Stimulated activated CD4-positive, alpha-beta T cell treated with anti-CD3 and anti-CD28 coated beads, Interleukin-2, amount 100 ng/mL, for 24 hours (primary cell): ENCODE data around the gene RAB9A.

Experiments
- DNase-seq, 2 donors: peaks; one replicate each; pipeline ENCODE4 v3.0.0-alpha.2; 2020

The RAB9A gene

DNA sequence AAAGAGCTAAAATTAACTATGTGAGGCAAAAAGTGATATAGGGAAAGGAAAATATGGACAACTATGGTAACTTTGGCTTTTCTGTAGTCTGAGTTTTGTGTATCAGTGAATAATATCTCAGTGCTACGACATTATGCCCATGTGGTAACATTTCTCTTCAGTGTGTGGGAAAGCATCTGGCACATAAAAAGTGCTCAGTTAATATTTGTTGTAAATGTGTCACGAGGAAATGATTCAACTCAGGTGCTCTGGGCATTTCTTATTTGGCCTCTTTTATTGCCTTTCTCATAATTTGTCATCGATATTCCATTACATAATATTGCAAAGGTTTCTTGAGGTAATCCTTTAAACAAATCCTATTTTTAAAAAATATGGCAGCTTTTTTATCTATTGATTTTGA lies 63.2 kb downstream of the RAB9A start:
- DNase-seq = no peak

DNA sequence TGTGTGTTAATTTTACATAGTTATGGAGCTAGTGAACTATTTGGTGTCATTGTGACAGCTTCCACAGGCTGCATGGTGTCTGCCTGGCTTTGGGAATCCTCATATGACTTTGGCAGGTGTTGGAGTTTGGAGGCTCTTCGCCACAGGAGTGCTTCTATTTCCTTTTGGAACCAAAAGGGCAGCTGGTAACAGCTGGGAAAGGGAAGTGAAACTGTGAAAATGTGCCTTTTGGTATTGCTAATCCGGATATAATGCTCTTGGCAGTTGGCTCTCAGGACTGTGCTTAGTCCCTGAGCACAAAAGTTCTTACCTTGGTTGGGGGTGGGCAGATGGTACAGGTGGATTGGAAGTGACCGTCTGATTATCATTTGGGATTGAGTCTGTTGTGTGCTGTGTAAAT lies 63.7 kb downstream of the RAB9A start:
- no peak for DNase-seq

DNA sequence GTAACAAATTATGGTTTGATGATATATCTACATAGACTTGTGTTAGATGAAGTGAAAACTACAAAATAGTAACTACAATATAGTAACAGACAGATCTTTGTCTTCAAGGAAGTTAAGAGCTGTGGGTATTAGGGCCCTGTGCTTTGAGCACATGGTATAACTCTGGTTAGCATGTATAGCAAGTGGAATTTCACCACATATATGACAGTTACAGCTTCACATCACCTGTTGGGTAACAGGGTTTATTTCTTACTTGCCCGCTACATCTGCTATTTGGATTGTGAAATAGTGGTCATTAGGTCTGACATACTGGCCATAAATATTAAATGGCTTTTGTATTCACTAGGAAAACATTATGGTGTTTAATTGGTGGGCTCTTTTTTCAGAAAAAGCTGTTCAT lies 65.8 kb downstream of the RAB9A start:
- DNase-seq = no peak

DNA sequence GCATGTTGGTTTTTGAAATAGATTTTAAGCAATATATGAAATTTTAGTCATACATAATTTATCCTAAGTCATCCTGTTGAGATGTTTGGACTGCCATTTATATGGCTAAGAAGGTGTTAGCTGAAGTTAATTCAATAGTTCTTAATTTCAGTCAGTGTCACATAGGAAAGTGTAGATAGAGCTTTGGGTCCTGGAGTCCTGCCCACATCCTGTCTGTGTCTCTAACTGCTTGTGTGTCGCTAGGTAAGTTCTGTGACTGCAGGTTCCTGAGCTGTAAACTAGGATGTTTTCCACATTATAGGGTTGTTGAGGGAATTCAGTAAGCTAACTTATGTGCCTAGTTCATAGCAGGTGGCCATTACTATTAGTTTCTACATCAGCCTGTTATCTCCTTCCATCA lies 66.3 kb downstream of the RAB9A start:
- DNase-seq = no peak

DNA sequence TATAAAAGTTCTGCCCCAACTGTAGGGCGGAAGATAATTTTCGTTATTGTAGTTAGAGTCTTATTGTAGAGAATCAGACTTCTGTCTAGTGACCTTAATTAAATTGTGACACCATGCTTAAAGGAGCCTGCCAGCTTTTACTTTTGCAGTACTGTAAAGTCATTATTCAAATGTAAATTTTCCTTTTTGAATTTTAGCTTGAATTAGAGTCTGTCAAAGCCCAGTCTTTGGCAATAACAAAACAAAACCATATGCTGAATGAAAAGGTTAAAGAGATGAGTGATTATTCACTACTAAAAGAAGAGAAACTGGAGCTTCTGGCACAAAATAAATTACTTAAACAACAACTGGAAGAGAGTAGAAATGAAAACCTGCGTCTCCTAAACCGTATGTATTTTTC lies 67.5 kb downstream of the RAB9A start:
- no peak for DNase-seq

DNA sequence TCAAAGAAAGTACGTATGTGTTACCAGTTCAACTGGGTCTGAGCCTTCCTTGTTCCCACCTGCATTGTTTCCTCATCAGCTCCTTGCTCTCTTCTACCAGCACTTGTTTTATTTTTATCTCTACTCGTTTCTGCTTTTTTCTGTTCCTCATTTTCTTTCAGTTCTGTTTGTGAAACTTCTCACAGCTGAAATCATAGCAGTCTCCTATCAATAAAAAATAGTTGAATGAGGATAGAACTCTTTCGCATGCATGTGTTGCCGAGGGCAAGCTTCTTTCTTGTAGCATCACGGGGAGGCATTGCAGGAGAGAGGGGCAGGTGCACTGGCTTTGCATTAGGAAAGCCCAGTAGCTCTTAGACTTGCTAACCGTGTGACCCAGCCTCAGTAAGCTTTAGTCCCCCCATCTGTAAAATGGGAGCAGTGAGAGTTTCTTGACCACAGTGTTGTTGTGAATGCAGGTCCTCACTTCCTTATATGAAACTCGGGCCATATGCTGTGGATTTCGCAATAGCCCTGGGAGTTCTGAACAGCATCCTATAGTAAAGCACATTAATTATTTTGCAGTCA lies 70.3 kb downstream of the RAB9A start:
- no peak for DNase-seq
